HepG2 (cell line): ENCODE data around the gene LYPD4. TPM values are rescaled to one million over a fixed set of nuclear protein-coding genes. Genes with fewer than 3 reads are reported as not detected.

ENCODE experiments used
- DPF2 ChIP-seq: sonication (generic); formaldehyde crosslinking; IDR thresholded peaks from 2 replicates; pipeline ENCODE4 v1.4.0; 2020; ENCODE audit warnings: mild to moderate bottlenecking, low read depth, missing genetic modification reagents, borderline replicate concordance
- ETV5 ChIP-seq: IDR thresholded peaks from 2 replicates; pipeline ENCODE4 v1.6.1; 2018; ENCODE audit warnings: missing biosample characterization, missing genetic modification reagents, inconsistent platforms, borderline replicate concordance
- KMT2B ChIP-seq: IDR thresholded peaks from 2 replicates; pipeline ENCODE4 v1.6.1; 2016; ENCODE audit warnings: missing genetic modification reagents, missing compliant biosample characterization
- NFIC ChIP-seq: IDR thresholded peaks from 2 replicates; pipeline ENCODE4 v1.6.1; 2012; ENCODE audit warnings: mild to moderate bottlenecking, low read length, inconsistent platforms
- REXO4 ChIP-seq: sonication (generic); formaldehyde crosslinking; IDR thresholded peaks from 2 replicates; pipeline ENCODE4 v1.8.0; 2022; ENCODE audit warnings: missing genetic modification reagents, mild to moderate bottlenecking, borderline replicate concordance
- SP5 ChIP-seq: IDR thresholded peaks from 2 replicates; pipeline ENCODE4 v1.6.1; 2016; ENCODE audit warnings: low read depth, borderline replicate concordance
- ZNF30 ChIP-seq: sonication (generic); formaldehyde crosslinking; IDR thresholded peaks from 2 replicates; pipeline ENCODE4 v1.5.0; 2020; ENCODE audit warnings: mild to moderate bottlenecking, missing genetic modification reagents
- ZNF468 ChIP-seq: sonication (generic); formaldehyde crosslinking; IDR thresholded peaks from 2 replicates; pipeline ENCODE4 v1.8.0; 2022; ENCODE audit warnings: mild to moderate bottlenecking, moderate library complexity, missing genetic modification reagents
- ZNF543 ChIP-seq: sonication (generic); formaldehyde crosslinking; IDR thresholded peaks from 2 replicates; pipeline ENCODE4 v1.4.0; 2020; ENCODE audit warnings: mild to moderate bottlenecking, missing genetic modification reagents
- ZNF616 ChIP-seq: sonication (generic); formaldehyde crosslinking; IDR thresholded peaks from 2 replicates; pipeline ENCODE4 v1.5.0; 2020; ENCODE audit warnings: low read depth, mild to moderate bottlenecking, missing genetic modification reagents
- ZNF776 ChIP-seq: sonication (generic); formaldehyde crosslinking; IDR thresholded peaks from 2 replicates; pipeline ENCODE4 v1.4.0; 2020; ENCODE audit warnings: mild to moderate bottlenecking, missing genetic modification reagents
- ZZZ3 ChIP-seq: sonication (generic); formaldehyde crosslinking; IDR thresholded peaks from 2 replicates; pipeline ENCODE4 v1.4.0; 2020; ENCODE audit warnings: missing genetic modification reagents, mild to moderate bottlenecking, borderline replicate concordance
- polyA plus RNA-seq, 8 experiments: library from polyadenylated mRNA; depleted of rRNA in 3 of 8; stranded (reverse) in 7 of 8; unstranded in 1 of 8; fragments of >200 nt; fragmentation: Illumina TruSeq in 4 of 8; extraction: Trizol in 4 of 8; gene quantifications; 2 replicates each; pipeline versions ENCODE4 v1.2.1 to v1.2.3, GENCODE V29; 2011 to 2016; ENCODE audit warnings: low read depth in 4 of 8, missing spikeins in 1 of 8, mixed read lengths in 1 of 8; ENCODE audit not compliant: insufficient read depth in 1 of 8
- total RNA-seq, 5 experiments: library from RNA; depleted of rRNA; stranded (reverse); fragments of >200 nt; fragmentation: Illumina TruSeq; extraction: Trizol; gene quantifications; 2 replicates each; pipeline ENCODE4 v1.2.3, GENCODE V29; 2016; ENCODE audit warnings: low read depth in 1 of 5
- TF ChIP-seq, protein P1 (sequence below): IDR thresholded peaks from 2 replicates; pipeline ENCODE4 v1.6.1; 2012; ENCODE audit warnings: inconsistent platforms
- TF ChIP-seq, protein P2 (sequence below): sonication (generic); formaldehyde crosslinking; IDR thresholded peaks from 2 replicates; pipeline ENCODE4 v1.5.0; 2020; ENCODE audit warnings: mild to moderate bottlenecking, missing genetic modification reagents, borderline replicate concordance
- TF ChIP-seq, protein P3 (sequence below): sonication (generic); formaldehyde crosslinking; IDR thresholded peaks from 2 replicates; pipeline ENCODE4 v1.5.1; 2020; ENCODE audit warnings: mild to moderate bottlenecking, moderate library complexity, missing genetic modification reagents
- TF ChIP-seq, protein P4 (sequence below): IDR thresholded peaks from 2 replicates; pipeline ENCODE4 v1.6.1; 2016; ENCODE audit warnings: missing compliant biosample characterization, missing genetic modification reagents, borderline replicate concordance
- TF ChIP-seq, protein P5 (sequence below): sonication (generic); formaldehyde crosslinking; IDR thresholded peaks from 2 replicates; pipeline ENCODE4 v1.4.0; 2020; ENCODE audit warnings: missing genetic modification reagents
- TF ChIP-seq, protein P6 (sequence below): IDR thresholded peaks from 2 replicates; pipeline ENCODE4 v1.6.1; 2016; ENCODE audit warnings: low read depth, control low read depth

The LYPD4 gene
- total and polyA plus RNA-seq, 2 of the 13 experiments (the other 11 are each of a cell fraction or from before 2014, with no cell fraction given), result not detected

DNA sequence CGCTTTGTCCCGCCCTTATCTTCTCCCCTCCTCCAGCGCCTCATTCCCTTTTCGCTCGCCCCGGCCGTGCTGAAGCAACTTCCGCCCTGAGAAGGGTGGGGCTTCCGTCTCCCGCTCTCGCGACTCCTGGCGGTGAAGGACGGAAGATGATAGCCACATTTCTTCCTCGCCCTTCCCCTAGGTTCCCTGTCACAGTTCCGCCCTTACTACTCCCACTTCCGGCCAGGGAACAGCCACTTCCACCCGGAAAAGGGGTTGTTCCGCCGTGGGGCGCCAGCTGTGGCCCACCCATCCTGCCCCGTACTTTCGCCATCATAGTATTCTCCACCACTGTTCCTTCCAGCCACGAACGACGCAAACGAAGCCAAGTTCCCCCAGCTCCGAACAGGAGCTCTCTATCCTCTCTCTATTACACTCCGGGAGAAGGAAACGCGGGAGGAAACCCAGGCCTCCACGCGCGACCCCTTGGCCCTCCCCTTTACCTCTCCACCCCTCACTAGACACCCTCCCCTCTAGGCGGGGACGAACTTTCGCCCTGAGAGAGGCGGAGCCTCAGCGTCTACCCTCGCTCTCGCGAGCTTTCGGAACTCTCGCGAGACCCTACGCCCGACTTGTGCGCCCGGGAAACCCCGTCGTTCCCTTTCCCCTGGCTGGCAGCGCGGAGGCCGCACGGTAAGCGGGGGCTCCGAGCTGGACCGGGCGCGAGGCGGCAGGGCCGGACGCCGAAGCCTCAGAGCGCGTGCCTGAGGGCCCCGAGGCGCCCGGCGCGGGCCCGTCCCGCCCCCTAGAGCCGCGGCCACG, 15.3 kb upstream of the LYPD4 start, which contains the start of gene RPS19 (continued):
- TF ChIP-seq, protein P1, sequence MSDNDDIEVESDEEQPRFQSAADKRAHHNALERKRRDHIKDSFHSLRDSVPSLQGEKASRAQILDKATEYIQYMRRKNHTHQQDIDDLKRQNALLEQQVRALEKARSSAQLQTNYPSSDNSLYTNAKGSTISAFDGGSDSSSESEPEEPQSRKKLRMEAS, result peak; percentile 84
- TF ChIP-seq, protein P2, sequence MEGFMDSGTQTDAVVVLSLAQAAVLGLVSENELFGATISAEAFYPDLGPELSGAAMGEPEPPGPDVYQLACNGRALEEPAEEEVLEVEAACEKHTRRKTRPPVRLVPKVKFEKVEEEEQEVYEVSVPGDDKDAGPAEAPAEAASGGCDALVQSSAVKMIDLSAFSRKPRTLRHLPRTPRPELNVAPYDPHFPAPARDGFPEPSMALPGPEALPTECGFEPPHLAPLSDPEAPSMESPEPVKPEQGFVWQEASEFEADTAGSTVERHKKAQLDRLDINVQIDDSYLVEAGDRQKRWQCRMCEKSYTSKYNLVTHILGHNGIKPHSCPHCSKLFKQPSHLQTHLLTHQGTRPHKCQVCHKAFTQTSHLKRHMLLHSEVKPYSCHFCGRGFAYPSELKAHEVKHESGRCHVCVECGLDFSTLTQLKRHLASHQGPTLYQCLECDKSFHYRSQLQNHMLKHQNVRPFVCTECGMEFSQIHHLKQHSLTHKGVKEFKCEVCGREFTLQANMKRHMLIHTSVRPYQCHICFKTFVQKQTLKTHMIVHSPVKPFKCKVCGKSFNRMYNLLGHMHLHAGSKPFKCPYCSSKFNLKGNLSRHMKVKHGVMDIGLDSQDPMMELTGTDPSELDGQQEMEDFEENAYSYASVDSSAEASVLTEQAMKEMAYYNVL (CRISPR knock-in tag), result peak; percentile 81; the same call in 1 of the 2 replicates
- TF ChIP-seq DPF2 (CRISPR knock-in tag) (no peak), SP5 (CRISPR knock-in tag) (peak; percentile 82), REXO4 (CRISPR knock-in tag) (no peak), ZNF30 (no peak), ZNF616 (CRISPR knock-in tag) (0 out of 2 replicates have a peak, but pooled peaks have one; percentile 6), ZZZ3 (CRISPR knock-in tag) (peak; percentile 80; the same call in 1 of the 2 replicates), ZNF468 (CRISPR knock-in tag) (no peak), NFIC (no peak), ZNF776 (CRISPR knock-in tag) (peak; percentile 50), ZNF543 (CRISPR knock-in tag) (no peak), ETV5 (peak; percentile 87), KMT2B (CRISPR knock-in tag) (peak; percentile 81)
- TF ChIP-seq, protein P3, sequence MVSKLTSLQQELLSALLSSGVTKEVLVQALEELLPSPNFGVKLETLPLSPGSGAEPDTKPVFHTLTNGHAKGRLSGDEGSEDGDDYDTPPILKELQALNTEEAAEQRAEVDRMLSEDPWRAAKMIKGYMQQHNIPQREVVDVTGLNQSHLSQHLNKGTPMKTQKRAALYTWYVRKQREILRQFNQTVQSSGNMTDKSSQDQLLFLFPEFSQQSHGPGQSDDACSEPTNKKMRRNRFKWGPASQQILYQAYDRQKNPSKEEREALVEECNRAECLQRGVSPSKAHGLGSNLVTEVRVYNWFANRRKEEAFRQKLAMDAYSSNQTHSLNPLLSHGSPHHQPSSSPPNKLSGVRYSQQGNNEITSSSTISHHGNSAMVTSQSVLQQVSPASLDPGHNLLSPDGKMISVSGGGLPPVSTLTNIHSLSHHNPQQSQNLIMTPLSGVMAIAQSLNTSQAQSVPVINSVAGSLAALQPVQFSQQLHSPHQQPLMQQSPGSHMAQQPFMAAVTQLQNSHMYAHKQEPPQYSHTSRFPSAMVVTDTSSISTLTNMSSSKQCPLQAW (CRISPR knock-in tag), result peak; percentile 67; the same call in 1 of the 2 replicates
- TF ChIP-seq, protein P4, sequence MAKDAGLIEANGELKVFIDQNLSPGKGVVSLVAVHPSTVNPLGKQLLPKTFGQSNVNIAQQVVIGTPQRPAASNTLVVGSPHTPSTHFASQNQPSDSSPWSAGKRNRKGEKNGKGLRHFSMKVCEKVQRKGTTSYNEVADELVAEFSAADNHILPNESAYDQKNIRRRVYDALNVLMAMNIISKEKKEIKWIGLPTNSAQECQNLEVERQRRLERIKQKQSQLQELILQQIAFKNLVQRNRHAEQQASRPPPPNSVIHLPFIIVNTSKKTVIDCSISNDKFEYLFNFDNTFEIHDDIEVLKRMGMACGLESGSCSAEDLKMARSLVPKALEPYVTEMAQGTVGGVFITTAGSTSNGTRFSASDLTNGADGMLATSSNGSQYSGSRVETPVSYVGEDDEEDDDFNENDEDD, result peak; percentile 85
- TF ChIP-seq, protein P5, sequence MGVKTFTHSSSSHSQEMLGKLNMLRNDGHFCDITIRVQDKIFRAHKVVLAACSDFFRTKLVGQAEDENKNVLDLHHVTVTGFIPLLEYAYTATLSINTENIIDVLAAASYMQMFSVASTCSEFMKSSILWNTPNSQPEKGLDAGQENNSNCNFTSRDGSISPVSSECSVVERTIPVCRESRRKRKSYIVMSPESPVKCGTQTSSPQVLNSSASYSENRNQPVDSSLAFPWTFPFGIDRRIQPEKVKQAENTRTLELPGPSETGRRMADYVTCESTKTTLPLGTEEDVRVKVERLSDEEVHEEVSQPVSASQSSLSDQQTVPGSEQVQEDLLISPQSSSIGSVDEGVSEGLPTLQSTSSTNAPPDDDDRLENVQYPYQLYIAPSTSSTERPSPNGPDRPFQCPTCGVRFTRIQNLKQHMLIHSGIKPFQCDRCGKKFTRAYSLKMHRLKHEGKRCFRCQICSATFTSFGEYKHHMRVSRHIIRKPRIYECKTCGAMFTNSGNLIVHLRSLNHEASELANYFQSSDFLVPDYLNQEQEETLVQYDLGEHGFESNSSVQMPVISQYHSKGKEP, result no peak
- TF ChIP-seq, protein P6, sequence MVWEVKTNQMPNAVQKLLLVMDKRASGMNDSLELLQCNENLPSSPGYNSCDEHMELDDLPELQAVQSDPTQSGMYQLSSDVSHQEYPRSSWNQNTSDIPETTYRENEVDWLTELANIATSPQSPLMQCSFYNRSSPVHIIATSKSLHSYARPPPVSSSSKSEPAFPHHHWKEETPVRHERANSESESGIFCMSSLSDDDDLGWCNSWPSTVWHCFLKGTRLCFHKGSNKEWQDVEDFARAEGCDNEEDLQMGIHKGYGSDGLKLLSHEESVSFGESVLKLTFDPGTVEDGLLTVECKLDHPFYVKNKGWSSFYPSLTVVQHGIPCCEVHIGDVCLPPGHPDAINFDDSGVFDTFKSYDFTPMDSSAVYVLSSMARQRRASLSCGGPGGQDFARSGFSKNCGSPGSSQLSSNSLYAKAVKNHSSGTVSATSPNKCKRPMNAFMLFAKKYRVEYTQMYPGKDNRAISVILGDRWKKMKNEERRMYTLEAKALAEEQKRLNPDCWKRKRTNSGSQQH (CRISPR knock-in tag), result peak; percentile 89
